ENCODE measurements around the gene MPRIP. TPM values are rescaled to one million over a fixed set of nuclear protein-coding genes. Genes with fewer than 3 reads are reported as not detected.
"Not testable (repeated sequence)": the region's sequence is repeated elsewhere in the genome, so short reads cannot be mapped to it uniquely, and the experiment has no call there.

Gene MPRIP
- total and polyA plus RNA-seq, 2 donors (not counting 3 experiments of a cell fraction or from before 2014, with no cell fraction given) = 94.6 to 246 TPM

GRCh38 chr17:17156511-17156910 lies 114.3 kb downstream of the MPRIP start:
- TF ChIP-seq POLR2A (IDR thresholded peaks at IDR 0.05; ENCODE audit: low read depth, low read length) (no peak), MYC (IDR thresholded peaks at IDR 0.05; ENCODE audit: low read depth, low read length) (no peak), MAX (IDR thresholded peaks at IDR 0.05; ENCODE audit: insufficient read depth, insufficient read length) (no peak), CTCF (IDR thresholded peaks at IDR 0.05; ENCODE audit: extremely low read depth in 1 of 2, insufficient read depth in 1 of 2, low read depth in 1 of 2, low read length in 2 of 2) (no peak)
- no peak overlapping the region for H2AFZ ChIP-seq (ENCODE audit: low read depth, low read length)
- no peaks in the 10 kb centered on the region for H3K9me3 ChIP-seq (replicated peaks; ENCODE audit: control insufficient read depth, insufficient read depth, low read length)
- H3K4me1 ChIP-seq (ENCODE audit: control insufficient read depth, extremely low read depth, insufficient read depth, low read length) = peaks cover 9% of the 10 kb centered on the region
- H3K27me3 ChIP-seq (ENCODE audit: control insufficient read depth in 2 of 2, insufficient read depth in 2 of 2, low read length in 2 of 2) = no peaks in the 10 kb centered on the region
- POLR2A ChIA-PET = no interaction called here
- no TSS peak for BruUV-seq (replicated peaks)
- no peak for DNase-seq (ENCODE audit: low read depth, low spot score)
- H3K9ac ChIP-seq (replicated peaks; ENCODE audit: extremely low read depth, insufficient read depth, low read length) = no peak overlapping the region
- H4K20me1 ChIP-seq (replicated peaks; ENCODE audit: control insufficient read depth, extremely low read depth, insufficient read depth, low read length) = no peaks in the 10 kb centered on the region
- H3K4me2 ChIP-seq (ENCODE audit: insufficient read depth, low read length) = no peak overlapping the region
- H3K27ac ChIP-seq (ENCODE audit: insufficient read depth, low read depth, low read length) = no peak overlapping the region
- no peaks in the 10 kb centered on the region for H3K9me1 ChIP-seq (replicated peaks; ENCODE audit: control insufficient read depth, extremely low read depth, insufficient read depth, low read length)
- CTCF ChIA-PET = interaction anchor here (1.7 to 2.3 kb wide), 2 partner anchors 15 to 34 kb away, joined by 6 to 11 read pairs; no protein-coding TSS in a partner anchor
- no peak for FAIRE-seq
- H3K79me2 ChIP-seq (ENCODE audit: control insufficient read depth, insufficient read depth, low read length) = peaks cover 3% of the 10 kb centered on the region
- intact Hi-C loops (cut with micrococcal nuclease) = no loop called here
- dilution Hi-C loops (cut with MboI; ENCODE audit: extremely low pct_ligation_motif_present, low sequenced_read_pairs) = no loop called here
- peaks cover 31 to 61% of the 10 kb centered on the region in 2 experiments for H3K36me3 ChIP-seq (ENCODE audit: control insufficient read depth in 2 of 2, extremely low read depth in 1 of 2, insufficient read depth in 2 of 2, low read length in 2 of 2)
- no peak overlapping the region for H3K4me3 ChIP-seq (replicated peaks in 1 of 3; ENCODE audit: insufficient read depth in 1 of 3, low read depth in 1 of 3, low read length in 3 of 3)

- POLR2A ChIA-PET = no interaction called here
- Histone ChIP-seq H3K27me3 (ENCODE audit: control insufficient read depth in 2 of 2, insufficient read depth in 2 of 2, low read length in 2 of 2) (no peaks in the 10 kb centered on the region), H4K20me1 (replicated peaks; ENCODE audit: control insufficient read depth, extremely low read depth, insufficient read depth, low read length) (no peaks in the 10 kb centered on the region), H3K79me2 (ENCODE audit: control insufficient read depth, insufficient read depth, low read length) (peaks cover 3% of the 10 kb centered on the region), H3K36me3 (ENCODE audit: control insufficient read depth in 2 of 2, extremely low read depth in 1 of 2, insufficient read depth in 2 of 2, low read length in 2 of 2) (peaks cover 31 to 66% of the 10 kb centered on the region in 2 experiments), H3K9ac (replicated peaks; ENCODE audit: extremely low read depth, insufficient read depth, low read length) (no peak overlapping the region), H3K4me1 (ENCODE audit: control insufficient read depth, extremely low read depth, insufficient read depth, low read length) (peaks cover 5% of the 10 kb centered on the region), H3K9me1 (replicated peaks; ENCODE audit: control insufficient read depth, extremely low read depth, insufficient read depth, low read length) (no peaks in the 10 kb centered on the region), H3K4me2 (ENCODE audit: insufficient read depth, low read length) (no peak overlapping the region), H3K9me3 (replicated peaks; ENCODE audit: control insufficient read depth, insufficient read depth, low read length) (no peaks in the 10 kb centered on the region), H3K27ac (ENCODE audit: insufficient read depth, low read depth, low read length) (no peak overlapping the region), H3K4me3 (replicated peaks in 1 of 3; ENCODE audit: insufficient read depth in 1 of 3, low read depth in 1 of 3, low read length in 3 of 3) (no peak overlapping the region), H2AFZ (ENCODE audit: low read depth, low read length) (no peak overlapping the region)
- TF ChIP-seq POLR2AphosphoS5 (IDR thresholded peaks at IDR 0.05; ENCODE audit: insufficient read depth, low read depth, low read length) (no peak), POLR2A (IDR thresholded peaks at IDR 0.05; ENCODE audit: low read depth, low read length) (no peak), FOS (IDR thresholded peaks at IDR 0.05; ENCODE audit: borderline replicate concordance, insufficient read depth, low read length) (no peak), EZH2 (IDR thresholded peaks at IDR 0.05; ENCODE audit: borderline replicate concordance, low read depth, low read length, severe bottlenecking) (no peak)
- DNase-seq (ENCODE audit: low read depth, low spot score) (no peak), FAIRE-seq (no peak)
- CTCF ChIA-PET = interaction anchor here (1.7 to 2.3 kb wide), 2 partner anchors 15 to 33 kb away, joined by 6 to 11 read pairs; no protein-coding TSS in a partner anchor
- no TSS peak for BruUV-seq (replicated peaks)
- dilution Hi-C loops (cut with MboI; ENCODE audit: extremely low pct_ligation_motif_present, low sequenced_read_pairs) = no loop called here
- intact Hi-C loops (cut with micrococcal nuclease) = no loop called here
These were observed 114.8 kb downstream of the MPRIP start for GRCh38 chr17:17157041-17157440.

GRCh38 chr17:17158506-17158905 lies 116.2 kb downstream of the MPRIP start:
- H3K27ac ChIP-seq (ENCODE audit: insufficient read depth, low read depth, low read length); H3K4me2 ChIP-seq (ENCODE audit: insufficient read depth, low read length); DNase-seq (ENCODE audit: low read depth, low spot score); dilution Hi-C loops (cut with MboI; ENCODE audit: extremely low pct_ligation_motif_present, low sequenced_read_pairs); H4K20me1 ChIP-seq (replicated peaks; ENCODE audit: control insufficient read depth, extremely low read depth, insufficient read depth, low read length); H3K4me1 ChIP-seq (ENCODE audit: control insufficient read depth, extremely low read depth, insufficient read depth, low read length); H3K4me3 ChIP-seq (replicated peaks in 1 of 3; ENCODE audit: insufficient read depth in 1 of 3, low read depth in 1 of 3, low read length in 3 of 3); intact Hi-C loops (cut with micrococcal nuclease); H3K9ac ChIP-seq (replicated peaks; ENCODE audit: extremely low read depth, insufficient read depth, low read length); H2AFZ ChIP-seq (ENCODE audit: low read depth, low read length); H3K9me1 ChIP-seq (replicated peaks; ENCODE audit: control insufficient read depth, extremely low read depth, insufficient read depth, low read length); FAIRE-seq; H3K27me3 ChIP-seq (ENCODE audit: control insufficient read depth in 2 of 2, insufficient read depth in 2 of 2, low read length in 2 of 2); POLR2A ChIA-PET; H3K9me3 ChIP-seq (replicated peaks; ENCODE audit: control insufficient read depth, insufficient read depth, low read length); H3K79me2 ChIP-seq (ENCODE audit: control insufficient read depth, insufficient read depth, low read length): not testable (repeated sequence)
- peaks cover 28 to 62% of the 10 kb centered on the region in 2 experiments for H3K36me3 ChIP-seq (ENCODE audit: control insufficient read depth in 2 of 2, extremely low read depth in 1 of 2, insufficient read depth in 2 of 2, low read length in 2 of 2)
- TSS peak; percentile 63 for BruUV-seq (replicated peaks)
- CTCF ChIA-PET = interaction anchor here (1.0 kb wide), 1 partner anchor 17 kb away, joined by 4 read pairs; no protein-coding TSS in a partner anchor

Measured in endothelial cell of umbilical vein (primary cell).